GM18498 (cell line): ENCODE measurements around the gene WWOX.

ENCODE experiments used
- ATAC-seq: cut with Tn5 transposase; IDR thresholded peaks from one replicate; pipeline ENCODE4 v1.9.1; 2021; ENCODE audit warnings: mild to moderate bottlenecking, moderate library complexity; ENCODE audit not compliant: unreplicated experiment

The WWOX gene

GRCh38 chr16:78903237-78903636 lies 803.8 kb downstream of the WWOX start:
- no peak for ATAC-seq

DNA sequence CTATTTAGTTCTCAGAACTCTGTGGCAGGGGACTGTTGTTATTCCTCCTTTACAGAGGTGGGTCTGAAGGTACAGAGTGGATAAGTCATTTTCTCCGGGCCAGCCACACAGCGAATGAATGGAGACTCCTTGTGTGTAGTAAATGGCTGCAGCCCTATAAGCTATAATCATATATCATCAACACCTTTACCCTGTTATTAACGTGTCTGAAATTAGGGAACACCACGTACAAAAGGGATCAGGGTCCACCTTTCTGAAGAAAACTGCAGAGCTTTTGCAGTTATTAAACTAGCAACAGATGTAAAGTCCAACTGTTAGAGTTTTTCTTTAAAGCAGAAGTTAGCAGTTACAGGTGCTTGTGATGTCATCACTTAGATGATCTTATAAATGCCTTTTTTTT lies 804.4 kb downstream of the WWOX start:
- no peak for ATAC-seq

DNA sequence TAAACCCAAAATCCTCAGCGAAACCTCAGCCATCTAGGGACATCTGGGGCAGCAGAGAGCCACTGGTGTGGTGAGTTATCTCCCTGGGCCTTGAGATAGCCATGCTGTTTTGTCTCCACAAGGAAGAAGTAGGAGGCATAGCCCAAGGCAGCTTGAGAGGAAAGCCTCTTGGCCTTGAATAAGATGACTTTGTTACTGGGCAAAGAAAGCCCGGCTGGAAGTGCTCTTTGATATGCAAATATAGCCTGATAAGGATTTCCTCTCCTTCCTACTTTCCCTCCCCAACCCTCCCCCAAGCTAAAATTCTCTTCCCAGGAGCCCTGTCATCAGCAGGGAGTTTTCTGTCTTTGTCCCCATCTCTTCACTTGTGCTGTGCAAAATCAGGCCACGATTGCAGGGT lies 806.7 kb downstream of the WWOX start:
- ATAC-seq: no peak

DNA sequence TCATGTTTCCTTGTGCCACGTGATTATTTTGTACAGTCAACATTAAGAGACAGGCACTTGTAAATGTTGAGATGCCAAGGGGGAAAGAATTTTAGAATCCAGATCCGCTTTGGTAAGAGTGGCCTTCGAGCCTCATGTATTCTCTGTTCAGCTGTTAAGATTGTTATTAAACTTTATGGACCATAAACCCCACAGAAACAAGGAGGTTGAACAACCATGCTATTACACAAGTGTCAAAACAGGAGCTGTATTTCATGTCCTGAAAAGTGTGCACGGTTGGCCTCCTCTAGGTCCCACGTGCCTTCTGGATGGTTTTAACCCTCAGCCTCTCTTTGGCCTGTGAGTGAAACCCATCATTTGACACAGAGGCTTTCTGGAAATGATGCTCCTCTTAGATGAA lies 809.8 kb downstream of the WWOX start:
- no peak for ATAC-seq

DNA sequence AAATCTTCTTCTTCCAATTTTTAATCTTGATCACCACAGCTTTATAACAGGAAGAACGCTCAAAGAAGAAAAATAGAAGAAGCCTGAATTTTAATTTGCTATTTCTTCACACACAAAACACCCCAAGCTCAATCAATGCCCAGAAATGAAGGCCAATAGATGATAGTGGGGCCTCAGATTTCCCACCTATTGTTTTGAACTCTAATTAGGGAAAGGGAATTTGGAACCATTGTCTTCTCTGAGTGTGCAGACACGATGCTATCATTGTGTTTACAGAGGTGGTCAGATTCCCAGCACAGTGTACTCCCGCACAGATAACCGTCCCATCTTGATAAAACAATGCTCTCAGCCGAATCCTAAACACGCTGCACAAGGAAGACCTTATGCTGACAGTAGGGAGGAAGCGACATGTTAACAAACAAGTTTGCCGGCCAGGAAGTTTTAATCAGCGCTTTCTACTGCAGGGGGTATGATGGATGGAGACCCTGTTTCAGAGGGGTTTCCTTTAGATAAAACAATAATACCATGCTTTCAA lies 816.4 kb downstream of the WWOX start:
- no peak for ATAC-seq

DNA sequence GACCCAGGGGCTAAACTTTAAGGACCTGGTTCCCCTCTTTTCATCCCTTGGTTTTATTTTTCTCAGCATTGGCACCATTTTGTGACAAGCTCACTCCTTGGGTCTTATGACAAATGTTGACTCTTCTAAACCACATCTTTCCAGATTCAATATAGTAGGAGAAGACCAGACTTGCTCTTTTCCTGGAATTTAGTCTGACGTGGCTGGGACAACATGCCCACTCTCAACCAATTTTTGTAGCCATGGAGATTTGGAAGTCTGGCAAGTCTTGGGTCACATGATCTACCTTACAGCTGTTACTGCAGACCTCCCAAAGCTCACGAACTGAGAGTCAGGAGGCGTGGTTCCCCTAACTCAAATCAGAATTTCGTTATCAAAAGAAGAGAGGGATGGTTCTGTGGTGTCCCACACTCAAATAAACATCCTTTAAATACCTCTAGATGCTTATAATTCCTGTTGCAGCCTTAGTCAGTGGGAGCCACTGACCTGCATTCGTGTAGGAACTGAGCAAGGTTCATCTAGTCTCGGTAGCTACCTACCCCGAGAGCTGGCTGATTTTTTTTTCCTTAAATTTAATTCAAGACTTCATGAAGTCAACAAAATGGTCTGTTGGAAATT lies 817.6 kb downstream of the WWOX start:
- ATAC-seq: no peak

DNA sequence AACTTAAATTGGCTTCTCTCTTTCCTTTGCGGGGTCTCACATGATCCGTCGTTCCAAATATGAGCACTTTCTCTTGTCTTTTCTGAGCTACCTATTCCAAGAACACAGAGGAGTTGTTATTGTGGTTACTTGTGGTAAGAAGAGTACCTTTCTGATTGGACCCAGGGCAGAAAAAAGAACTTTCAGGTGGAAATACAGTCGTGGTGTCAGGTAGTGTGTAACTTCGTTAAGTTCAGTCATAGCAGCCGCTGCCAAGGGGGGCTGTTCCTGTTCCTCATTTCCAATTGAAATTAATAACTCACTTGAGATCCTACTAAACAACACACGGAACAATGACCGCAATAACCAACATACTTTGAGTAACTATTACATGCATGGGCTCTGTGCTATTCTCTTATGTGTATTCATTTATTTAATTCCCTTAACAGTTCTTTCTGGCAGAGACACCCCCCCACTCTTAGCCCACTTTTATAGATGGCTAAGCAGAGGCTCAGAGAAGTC lies 819.4 kb downstream of the WWOX start:
- ATAC-seq: no peak

GRCh38 chr16:78919852-78920251 lies 820.4 kb downstream of the WWOX start:
- no peak for ATAC-seq

GRCh38 chr16:78920621-78921020 lies 821.2 kb downstream of the WWOX start:
- ATAC-seq: no peak

GRCh38 chr16:78925083-78925767 lies 825.8 kb downstream of the WWOX start:
- no peak for ATAC-seq

DNA sequence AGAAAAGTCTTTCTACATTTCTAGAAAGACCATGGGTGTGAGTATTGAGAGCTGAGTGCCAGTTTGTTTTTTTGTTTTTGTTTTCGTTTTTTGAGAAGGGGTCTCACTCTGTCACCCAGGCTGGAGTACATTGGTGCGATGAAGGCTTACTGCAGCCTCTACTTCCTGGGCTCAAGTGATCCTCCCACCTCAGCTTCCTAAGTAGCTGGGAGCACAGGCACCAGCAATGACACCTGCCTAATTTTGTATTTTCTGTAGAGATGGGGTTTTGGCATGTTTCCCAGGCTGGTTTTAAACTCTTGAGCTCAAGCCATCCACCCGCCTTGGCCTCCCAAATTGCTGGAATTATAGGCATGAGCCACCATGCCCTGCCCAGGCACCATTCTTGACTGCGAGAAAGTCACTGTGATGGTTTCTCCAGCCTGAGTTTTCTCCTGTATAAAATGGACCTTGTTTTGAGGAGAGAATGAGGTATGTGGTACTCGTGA lies 827.3 kb downstream of the WWOX start:
- ATAC-seq: no peak

- ATAC-seq: no peak
These were observed 828.3 kb downstream of the WWOX start for GRCh38 chr16:78927766-78928165.

GRCh38 chr16:78929841-78930240 lies 830.4 kb downstream of the WWOX start:
- no peak for ATAC-seq

DNA sequence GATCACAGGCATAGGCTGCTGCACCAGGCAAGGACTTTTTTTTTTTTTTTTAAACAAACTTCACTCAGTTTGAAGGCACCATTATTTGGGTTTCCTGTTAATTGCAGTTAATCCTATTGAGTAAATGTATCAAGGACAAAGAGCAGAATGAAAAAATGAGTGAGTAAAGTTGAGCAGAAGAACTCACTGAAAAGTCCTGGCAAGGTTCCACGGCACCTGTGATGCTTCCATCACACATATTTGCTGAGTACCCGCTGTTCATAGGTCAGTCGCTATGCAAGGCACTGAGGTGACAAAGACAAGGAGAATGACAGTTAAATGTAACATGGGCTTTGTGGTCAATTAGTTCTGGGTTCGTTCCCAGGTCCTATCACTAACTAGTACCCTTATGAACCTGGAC lies 831.1 kb downstream of the WWOX start:
- no peak for ATAC-seq

- no peak for ATAC-seq
These were observed 831.8 kb downstream of the WWOX start for GRCh38 chr16:78931267-78931666.

DNA sequence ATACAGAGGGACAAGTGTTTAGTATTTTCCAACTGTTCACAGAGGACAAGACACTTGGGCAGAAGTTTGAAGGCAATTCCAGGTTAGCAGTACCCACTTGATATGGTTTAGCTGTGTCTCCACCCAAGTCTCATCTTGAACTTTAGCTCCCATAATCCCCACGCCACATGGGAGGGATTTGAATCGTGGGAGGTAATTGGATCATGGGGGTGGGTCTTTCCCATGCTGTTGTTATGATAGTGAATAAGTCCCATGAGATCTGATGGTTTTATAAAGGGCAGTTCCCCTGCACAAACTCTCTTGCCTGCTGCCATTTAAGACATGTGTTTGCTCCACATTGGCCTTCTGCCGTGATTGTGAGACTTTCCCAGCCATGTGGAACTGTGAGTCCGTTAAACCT lies 832.2 kb downstream of the WWOX start:
- no peak for ATAC-seq

DNA sequence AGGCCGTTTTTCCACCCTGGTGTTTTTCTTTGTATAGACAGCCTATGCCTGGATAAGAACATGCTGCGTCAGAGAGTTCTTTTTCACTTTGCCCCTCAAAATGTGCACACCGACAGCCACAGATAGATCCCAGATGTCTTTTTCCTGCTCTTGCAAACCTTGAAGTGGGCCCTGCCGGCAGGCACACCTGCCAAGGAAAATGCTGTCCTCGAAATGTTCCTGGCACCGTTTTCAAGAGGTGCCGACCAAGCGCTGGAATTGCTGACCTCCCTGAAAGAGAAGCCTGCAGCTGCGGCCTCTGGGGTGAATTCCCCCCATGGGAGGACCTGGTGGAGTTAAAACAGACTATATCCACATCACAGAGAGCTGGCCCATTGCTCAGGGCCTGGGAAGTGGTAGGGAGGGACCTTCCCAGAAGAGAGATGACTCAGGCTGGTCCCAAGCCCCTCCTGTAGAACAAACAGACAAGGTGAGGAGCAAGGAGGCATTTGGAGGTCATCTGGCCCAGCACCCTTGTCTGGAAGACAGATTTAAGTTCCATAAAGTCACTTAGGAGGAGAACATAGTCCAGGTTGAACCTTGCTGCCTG lies 833.0 kb downstream of the WWOX start:
- no peak for ATAC-seq

DNA sequence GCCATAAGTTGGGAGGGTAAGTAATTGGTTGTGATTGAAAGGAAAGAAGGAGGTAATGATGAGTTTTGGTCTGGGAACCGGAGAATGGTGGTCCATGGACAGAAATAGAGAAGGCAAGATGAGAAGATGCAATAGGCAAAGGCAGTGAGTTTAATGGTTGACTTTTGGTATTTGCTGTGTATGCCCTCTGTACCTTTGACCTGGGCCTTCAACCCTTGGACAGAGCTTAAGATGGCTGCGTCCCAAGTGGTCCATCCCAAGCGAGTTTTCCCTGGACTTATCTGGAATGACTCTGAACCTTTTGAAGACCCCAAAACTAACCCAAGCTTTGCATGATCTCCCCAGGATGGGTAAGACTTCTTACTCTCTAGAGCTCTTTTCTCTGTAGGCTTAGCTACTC lies 836.6 kb downstream of the WWOX start:
- no peak for ATAC-seq

DNA sequence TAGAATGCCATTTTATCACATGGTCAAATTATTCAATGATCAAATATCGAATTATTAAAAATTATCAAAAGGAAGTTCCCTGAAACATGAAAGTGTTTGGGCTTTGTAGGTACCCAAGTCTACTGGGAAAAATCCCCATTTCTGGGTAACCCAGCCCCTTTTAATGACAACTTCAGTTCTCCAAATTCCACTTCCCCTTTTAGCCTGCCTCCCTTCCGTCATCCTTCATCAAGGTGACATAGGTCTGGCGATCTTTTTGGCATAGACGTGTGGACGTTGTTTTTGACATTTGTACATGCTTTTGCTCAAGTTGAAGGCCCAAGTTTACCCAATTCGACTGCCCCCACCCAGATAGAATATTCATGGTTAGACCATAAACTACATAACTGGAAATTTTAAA lies 840.1 kb downstream of the WWOX start:
- no peak for ATAC-seq

DNA sequence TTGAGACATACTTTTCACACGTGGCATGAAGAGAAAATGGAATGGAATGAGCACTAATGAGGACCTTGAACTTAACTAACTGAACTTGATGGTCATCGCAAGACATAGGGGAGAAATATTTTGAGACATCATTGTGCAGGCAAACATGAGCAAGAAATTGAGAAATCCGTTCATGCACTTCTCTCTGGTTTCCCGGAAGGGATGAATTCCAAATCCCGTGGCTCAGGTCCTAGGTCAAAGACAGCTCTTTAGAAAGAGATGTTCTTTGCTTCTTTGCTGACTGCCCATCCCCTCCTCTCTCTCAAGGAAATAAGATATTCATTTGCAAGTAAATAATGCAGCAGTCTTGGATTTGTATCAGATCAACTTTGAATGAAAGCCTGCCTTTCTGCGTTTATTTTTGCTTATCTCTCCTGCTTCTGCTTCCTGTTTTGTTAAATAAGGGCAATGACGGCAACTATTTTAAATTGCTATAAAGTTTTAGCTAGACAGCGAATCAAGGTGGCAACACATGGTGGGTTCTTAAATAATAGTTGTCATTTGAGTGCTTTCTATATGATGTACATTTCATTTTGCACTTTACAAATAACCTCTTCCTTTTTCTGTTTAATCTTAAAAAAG lies 843.3 kb downstream of the WWOX start:
- ATAC-seq: no peak

DNA sequence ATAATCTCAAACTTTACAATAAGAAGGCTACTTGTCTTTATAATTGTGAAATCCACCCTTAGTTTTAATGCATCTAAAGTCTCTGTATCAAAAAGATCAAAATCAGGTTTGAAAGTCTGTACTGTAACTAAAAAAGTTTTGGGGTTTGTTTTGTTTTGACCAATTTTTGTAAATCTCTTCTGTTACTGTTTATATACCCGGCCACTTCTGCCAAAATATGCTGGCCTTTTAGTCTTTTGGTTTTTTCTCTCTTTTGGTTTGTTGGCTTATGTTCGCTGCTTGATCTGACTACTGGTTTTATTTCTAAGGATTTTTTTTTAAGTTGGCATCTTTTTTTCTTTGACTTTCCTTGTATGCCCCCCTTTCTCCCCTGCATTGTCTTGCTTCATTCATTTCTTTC lies 845.9 kb downstream of the WWOX start:
- ATAC-seq: no peak

DNA sequence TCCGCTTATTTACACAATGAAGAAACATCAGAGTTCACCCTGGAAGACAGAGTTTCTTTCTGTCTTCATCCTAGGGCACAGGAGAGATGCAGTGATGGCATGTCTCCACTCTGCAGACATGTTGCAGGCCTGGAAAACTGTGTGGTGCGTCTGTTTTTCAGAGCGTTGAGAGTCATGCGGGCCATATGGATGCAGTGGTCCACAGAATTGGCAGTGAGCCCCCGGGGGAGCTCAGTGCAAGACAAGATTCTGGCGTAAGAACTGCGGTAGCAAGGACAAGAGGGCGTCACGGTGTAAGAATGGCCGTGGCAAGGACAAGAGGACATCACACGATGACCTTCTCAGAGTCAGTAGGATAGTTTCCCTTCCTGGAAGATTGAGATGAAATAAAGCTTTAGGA lies 847.1 kb downstream of the WWOX start:
- no peak for ATAC-seq
